Measurements from ENCODE around the gene DSCAM.
"Not testable (repeated sequence)": the region's sequence is repeated elsewhere in the genome, so short reads cannot be mapped to it uniquely, and the experiment has no call there.

The DSCAM gene

GRCh38 chr21:40208948-40209345 lies 638.0 kb downstream of the DSCAM start:
- no peak for DNase-seq

GRCh38 chr21:40208206-40208947 lies 638.6 kb downstream of the DSCAM start:
- no peak for DNase-seq

GRCh38 chr21:40200946-40201345 lies 646.0 kb downstream of the DSCAM start:
- DNase-seq: no peak

GRCh38 chr21:40200126-40200525 lies 646.8 kb downstream of the DSCAM start:
- no peak for DNase-seq

- DNase-seq: no peak
Observed at GRCh38 chr21:40194185-40194980, 652.6 kb downstream of the DSCAM start.

- DNase-seq: no peak
Observed at GRCh38 chr21:40191616-40192015, 655.3 kb downstream of the DSCAM start.

- no peak for DNase-seq
Observed at GRCh38 chr21:40191196-40191595, 655.8 kb downstream of the DSCAM start.

- DNase-seq: no peak
Observed at GRCh38 chr21:40187946-40188654, 658.9 kb downstream of the DSCAM start.

- no peak for DNase-seq
Observed at GRCh38 chr21:40187244-40187643, 659.7 kb downstream of the DSCAM start.

- no peak for DNase-seq
Observed at GRCh38 chr21:40186045-40186444, 660.9 kb downstream of the DSCAM start.

GRCh38 chr21:40185208-40185607 lies 661.8 kb downstream of the DSCAM start:
- no peak for DNase-seq

- DNase-seq: not testable (repeated sequence)
Observed at GRCh38 chr21:40182491-40182890, 664.5 kb downstream of the DSCAM start.

GRCh38 chr21:40179166-40179565 lies 667.8 kb downstream of the DSCAM start:
- no peak for DNase-seq

GRCh38 chr21:40178726-40179125 lies 668.2 kb downstream of the DSCAM start:
- no peak for DNase-seq

- no peak for DNase-seq
Observed at GRCh38 chr21:40177979-40178378, 669.0 kb downstream of the DSCAM start.

- no peak for DNase-seq
Observed at GRCh38 chr21:40176724-40177123, 670.2 kb downstream of the DSCAM start.

GRCh38 chr21:40173816-40174215 lies 673.1 kb downstream of the DSCAM start:
- no peak for DNase-seq

GRCh38 chr21:40169971-40170370 lies 677.0 kb downstream of the DSCAM start:
- no peak for DNase-seq

- no peak for DNase-seq
Observed at GRCh38 chr21:40166291-40166843, 680.6 kb downstream of the DSCAM start.

GRCh38 chr21:40165773-40166070 lies 681.2 kb downstream of the DSCAM start:
- no peak for DNase-seq

GRCh38 chr21:40164905-40165772 lies 681.8 kb downstream of the DSCAM start:
- DNase-seq: no peak

- DNase-seq: no peak
Observed at GRCh38 chr21:40162075-40162474, 684.9 kb downstream of the DSCAM start.

- DNase-seq: no peak
Observed at GRCh38 chr21:40160911-40161310, 686.0 kb downstream of the DSCAM start.
